Stomach (tissue), 9 donors: ENCODE measurements around the gene SESN1. TPM values are rescaled to one million over a fixed set of nuclear protein-coding genes. Genes with fewer than 3 reads are reported as not detected.

ENCODE experiments used
- DNase-seq, 2 donors: peaks; one replicate each; pipeline versions ENCODE4 v3.0.0 to v3.0.0-alpha.2; 2013 to 2019
- H3K27ac ChIP-seq, 5 donors: fragments of 200-600 bp in 4 of 5; sonication (generic) in 4 of 5; one replicate each; pipeline ENCODE4 v1.5.1; 2013 to 2019; ENCODE audit warnings: mild to moderate bottlenecking in 1 of 5, moderate library complexity in 1 of 5
- H3K27me3 ChIP-seq, 3 donors: fragments of 200-600 bp; sonication (generic); one replicate each; pipeline ENCODE4 v1.5.1; 2017 to 2019; ENCODE audit warnings: mixed run types in 1 of 3
- H3K36me3 ChIP-seq, 4 donors: fragments of 200-600 bp; sonication (generic); 1 replicate in 3 of 4; 2 replicates in 1 of 4; pipeline ENCODE4 v1.5.1; 2016 to 2019
- H3K4me1 ChIP-seq, 4 donors: fragments of 200-600 bp; sonication (generic); one replicate each; pipeline ENCODE4 v1.5.1; 2016 to 2019
- H3K4me3 ChIP-seq, 4 donors: fragments of 200-600 bp; sonication (generic) in 3 of 4; one replicate each; pipeline ENCODE4 v1.5.1; 2016 to 2019; ENCODE audit warnings: mild to moderate bottlenecking in 1 of 4
- H3K9me3 ChIP-seq, 4 donors: fragments of 200-600 bp; sonication (generic); one replicate each; pipeline ENCODE4 v1.5.1; 2016 to 2019
- CTCF ChIP-seq, 7 experiments: fragments of 450-650 bp in 4 of 7; fragments of 200-600 bp in 3 of 7; sonication (generic) in 3 of 7; IDR thresholded peaks; one replicate each; pipeline ENCODE4 v1.5.1; 2016 to 2019; ENCODE audit warnings: antibody characterized with exemption in 7 of 7, control low read depth in 2 of 7, mild to moderate bottlenecking in 1 of 7
- EP300 ChIP-seq: sonication (generic); formaldehyde crosslinking; IDR thresholded peaks from one replicate; pipeline ENCODE4 v1.6.1; 2017; ENCODE audit warnings: antibody characterized with exemption
- POLR2A ChIP-seq, 4 donors: fragments of 450-650 bp; IDR thresholded peaks; one replicate each; pipeline ENCODE4 v1.6.1; 2016; ENCODE audit warnings: antibody characterized with exemption in 4 of 4, control low read depth in 2 of 4, mild to moderate bottlenecking in 1 of 4, moderate library complexity in 1 of 4
- POLR2AphosphoS5 ChIP-seq, 3 donors: sonication (generic); formaldehyde crosslinking; IDR thresholded peaks; one replicate each; pipeline ENCODE4 v1.6.1; 2016; ENCODE audit warnings: antibody characterized with exemption in 3 of 3
- WGBS, 5 donors: extraction: QIAGEN DNeasy Blood & Tissue Kit in 3 of 5; methylation state at CpG; one replicate each; pipeline versions ENCODE4 v1.1.5 to v1.1.7; 2013 to 2018; 5-methylcytosine and 5-hydroxymethylcytosine counted together
- intact Hi-C: fragments of 100-400 bp; cut with DNase I; formaldehyde crosslinking; loops from one replicate; pipeline ENCODE4 v1.15.1; 2023; ENCODE audit warnings: low total_unique reads
- polyA plus RNA-seq, 3 donors: library from polyadenylated mRNA; stranded (reverse); fragments of 200-250 nt; gene quantifications; one replicate each; pipeline ENCODE4 v1.2.3, GENCODE V29; 2013
- total RNA-seq, 5 donors: library from RNA; depleted of rRNA; stranded (reverse); fragments of >200 nt; gene quantifications; one replicate each; pipeline versions ENCODE4 v1.1.0 to v1.2.3, GENCODE V29; 2014 to 2016
- donor health status: healthy with polysubstance abuse.
- donor health status: Bipolar disorder and iron deficiency.
- donor health status: healthy.

Gene SESN1
- total and polyA plus RNA-seq, 8 donors = 11.0 to 201 (median 33.3) TPM

DNA sequence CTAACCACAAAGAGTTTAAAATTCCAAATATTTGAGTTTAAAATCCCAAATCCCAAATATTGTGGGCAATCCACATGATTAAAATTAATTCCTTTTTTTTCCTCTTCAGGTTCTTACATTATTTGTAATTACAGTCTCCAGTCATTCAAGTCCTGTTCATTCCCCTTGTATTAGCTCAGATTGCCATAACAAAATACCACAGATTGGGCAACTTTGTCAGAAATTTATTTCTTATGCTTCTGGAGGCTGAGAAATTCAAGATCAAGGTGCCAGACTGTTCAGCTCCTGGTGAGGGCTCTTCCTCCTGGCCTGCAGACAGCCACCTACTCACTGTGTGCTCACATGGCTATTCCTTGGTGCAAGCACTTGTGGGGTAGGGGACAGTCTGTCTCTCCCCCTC, 141.0 kb downstream of the SESN1 start:
- Histone ChIP-seq H3K27ac (no peak overlapping the region), H3K9me3 (no peaks in the 10 kb centered on the region), H3K27me3 (no peaks in the 10 kb centered on the region), H3K4me3 (no peak overlapping the region), H3K36me3 (no peaks in the 10 kb centered on the region), H3K4me1 (peaks cover 6 to 21% (median 18%) of the 10 kb centered on the region in 4 donors)
- no peak for TF ChIP-seq EP300
- TF ChIP-seq POLR2A (IDR thresholded peaks at IDR 0.05) = no peak
- TF ChIP-seq CTCF (IDR thresholded peaks at IDR 0.05) = no peak
- no peak for TF ChIP-seq POLR2AphosphoS5 (IDR thresholded peaks at IDR 0.05)
- DNase-seq = no peak
- intact Hi-C loops = no loop called here

DNA sequence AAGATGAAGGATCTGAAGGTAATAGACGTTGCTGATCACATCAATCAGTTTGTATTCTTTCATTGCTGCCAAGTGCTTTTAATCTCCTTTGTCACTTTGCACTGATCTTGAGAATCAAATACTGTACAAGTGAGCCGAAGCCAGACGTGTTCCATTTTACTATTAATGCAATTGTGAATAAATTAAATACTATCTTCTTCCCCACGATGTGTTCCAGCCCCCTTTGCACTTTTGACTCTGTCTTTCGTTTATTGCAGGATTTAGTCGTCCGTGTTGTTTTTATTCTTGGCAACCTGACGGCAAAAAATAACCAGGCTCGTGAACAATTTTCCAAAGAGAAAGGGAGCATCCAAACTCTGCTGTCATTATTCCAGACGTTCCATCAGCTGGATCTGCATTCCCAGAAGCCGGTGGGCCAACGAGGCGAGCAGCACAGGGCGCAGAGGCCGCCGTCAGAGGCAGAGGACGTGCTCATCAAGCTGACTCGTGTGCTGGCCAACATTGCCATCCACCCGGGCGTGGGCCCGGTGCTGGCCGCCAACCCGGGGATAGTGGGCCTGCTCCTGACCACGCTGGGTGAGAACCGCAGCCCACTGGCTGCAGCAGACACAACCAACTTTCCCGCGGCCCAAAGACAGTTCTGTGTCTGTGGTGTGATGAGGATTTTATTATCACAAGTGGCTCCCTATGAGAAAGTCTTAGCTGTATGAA, 141.7 kb downstream of the SESN1 start:
- 64 to 82% (median 77%) methylated on average over 22 to 27 of the region's 27 CpGs for WGBS, 5 donors
- TF ChIP-seq EP300 (no peak), POLR2AphosphoS5 (IDR thresholded peaks at IDR 0.05) (no peak), POLR2A (IDR thresholded peaks at IDR 0.05) (no peak), CTCF (IDR thresholded peaks at IDR 0.05) (no peak)
- no peak for DNase-seq
- Histone ChIP-seq H3K4me3 (no peak overlapping the region), H3K9me3 (no peaks in the 10 kb centered on the region), H3K27me3 (no peaks in the 10 kb centered on the region), H3K27ac (peak overlapping the region in 3 of 5 donors; percentile 18 to 57 (median 19)), H3K4me1 (peaks cover 12 to 29% (median 25%) of the 10 kb centered on the region in 4 donors), H3K36me3 (no peaks in the 10 kb centered on the region)
- intact Hi-C loops = no loop called here

DNA sequence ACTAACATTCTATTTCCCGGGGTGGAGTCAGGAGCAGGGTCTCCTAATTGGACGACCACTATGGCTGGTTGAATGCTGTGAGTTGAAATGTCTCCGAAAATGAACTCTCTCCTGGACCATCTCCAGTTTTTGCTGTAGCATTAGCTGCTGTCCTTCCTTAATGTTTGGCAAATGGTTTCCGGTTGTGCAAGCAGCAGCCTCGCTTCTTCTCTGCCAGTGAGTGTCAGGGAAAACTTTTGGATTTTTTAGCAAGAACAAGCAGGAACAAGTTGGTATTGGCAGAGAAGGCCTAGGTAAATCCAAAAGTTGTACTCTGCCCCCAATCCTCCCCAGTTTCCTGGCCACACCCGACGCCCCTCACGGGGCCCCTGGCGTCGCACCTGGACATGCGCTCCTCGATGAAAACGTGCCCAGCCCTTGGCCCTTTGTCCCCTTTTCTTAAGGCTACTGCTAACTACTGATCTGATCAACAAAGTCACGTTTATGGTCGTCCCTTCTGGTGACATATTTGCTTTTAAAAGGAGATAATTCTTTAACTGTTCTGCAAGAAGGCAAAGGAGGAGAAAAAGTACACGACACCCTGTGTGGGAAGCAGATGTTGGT, 143.2 kb downstream of the SESN1 start:
- 52 to 59% (median 57%) methylated on average over 16 of the region's 16 CpGs for WGBS, 5 donors
- Histone ChIP-seq H3K9me3 (no peaks in the 10 kb centered on the region), H3K27ac (peak overlapping the region in 4 of 5 donors; percentile 46 to 50 (median 47)), H3K36me3 (no peaks in the 10 kb centered on the region), H3K4me3 (no peak overlapping the region), H3K4me1 (peaks cover 24 to 43% (median 39%) of the 10 kb centered on the region in 4 donors), H3K27me3 (no peaks in the 10 kb centered on the region)
- intact Hi-C loops = no loop called here
- peak in 1 of 2 donors; percentile 68 for DNase-seq
- TF ChIP-seq EP300 (no peak), POLR2AphosphoS5 (IDR thresholded peaks at IDR 0.05) (no peak), POLR2A (IDR thresholded peaks at IDR 0.05) (no peak)

DNA sequence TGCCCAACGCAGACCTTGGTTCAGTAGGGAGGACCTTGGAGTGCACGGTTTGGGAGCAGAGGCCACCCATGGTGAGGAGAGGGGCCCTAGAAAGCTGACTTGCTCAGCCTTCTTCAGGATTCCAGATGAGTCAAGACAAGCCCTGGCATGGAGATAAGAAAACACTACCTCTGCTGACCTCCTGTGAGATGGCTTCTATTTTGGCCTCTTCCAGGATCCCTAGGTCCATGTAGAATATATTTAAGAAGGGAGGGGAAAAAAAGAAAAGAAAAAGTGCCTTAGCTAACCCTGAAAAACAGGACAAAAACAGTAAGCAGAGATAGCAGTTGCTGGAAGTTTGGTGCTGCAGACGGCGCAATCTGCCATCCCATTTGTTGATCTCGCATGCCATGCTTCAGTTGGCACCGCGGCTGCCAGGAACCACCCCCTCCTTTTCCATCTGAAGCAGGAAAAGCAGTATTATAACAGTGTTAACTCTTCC, 146.4 kb downstream of the SESN1 start:
- no peak for TF ChIP-seq CTCF (IDR thresholded peaks at IDR 0.05)
- TF ChIP-seq POLR2A (IDR thresholded peaks at IDR 0.05) = no peak
- TF ChIP-seq EP300 = no peak
- TF ChIP-seq POLR2AphosphoS5 (IDR thresholded peaks at IDR 0.05) = no peak
- peak; percentile 50 to 65 for DNase-seq
- H3K36me3 ChIP-seq = no peaks in the 10 kb centered on the region
- H3K9me3 ChIP-seq = no peaks in the 10 kb centered on the region
- 33 to 52% (median 46%) methylated on average over 7 of the region's 7 CpGs for WGBS, 5 donors
- H3K27me3 ChIP-seq = no peaks in the 10 kb centered on the region
- H3K4me1 ChIP-seq = peaks cover 46 to 76% (median 67%) of the 10 kb centered on the region in 4 donors
- H3K4me3 ChIP-seq = no peak overlapping the region
- peak overlapping the region in 4 of 5 donors; percentile 84 to 90 (median 86) for H3K27ac ChIP-seq
- intact Hi-C loops = no loop called here
